Central memory CD8-positive, alpha-beta T cell (primary cell): ENCODE data around the gene HEYL.

Source experiments
- ATAC-seq: fragments of 150-1000 bp; cut with Tn5 transposase; replicated peaks from 2 replicates; pipeline ENCODE4 v1.10.0; 2022; ENCODE audit warnings: mild to moderate bottlenecking, moderate FRiP score, moderate number of reproducible peaks; ENCODE audit not compliant: poor library complexity, severe bottlenecking; ENCODE audit errors: extremely low read depth
- DNase-seq, 2 donors: peaks; one replicate each; pipeline ENCODE4 v3.0.0; 2021; ENCODE audit warnings: low spot score in 2 of 2
- H3K27ac Mint-ChIP-seq: one replicate; pipeline ENCODE4 v1.8.0; 2022; ENCODE audit warnings: low read depth, mild to moderate bottlenecking, moderate library complexity, mixed read lengths
- H3K27me3 Mint-ChIP-seq: one replicate; pipeline ENCODE4 v1.8.0; 2022; ENCODE audit warnings: mixed read lengths
- H3K36me3 Mint-ChIP-seq: one replicate; pipeline ENCODE4 v1.8.0; 2022; ENCODE audit warnings: mild to moderate bottlenecking, moderate library complexity, mixed read lengths; ENCODE audit not compliant: insufficient read depth
- H3K4me1 Mint-ChIP-seq: one replicate; pipeline ENCODE4 v1.8.0; 2022; ENCODE audit warnings: mixed read lengths
- H3K4me3 Mint-ChIP-seq: one replicate; pipeline ENCODE4 v1.8.0; 2022; ENCODE audit warnings: mild to moderate bottlenecking, moderate library complexity, mixed read lengths
- H3K9me3 Mint-ChIP-seq: one replicate; pipeline ENCODE4 v1.8.0; 2022; ENCODE audit warnings: mixed read lengths

Gene HEYL

DNA sequence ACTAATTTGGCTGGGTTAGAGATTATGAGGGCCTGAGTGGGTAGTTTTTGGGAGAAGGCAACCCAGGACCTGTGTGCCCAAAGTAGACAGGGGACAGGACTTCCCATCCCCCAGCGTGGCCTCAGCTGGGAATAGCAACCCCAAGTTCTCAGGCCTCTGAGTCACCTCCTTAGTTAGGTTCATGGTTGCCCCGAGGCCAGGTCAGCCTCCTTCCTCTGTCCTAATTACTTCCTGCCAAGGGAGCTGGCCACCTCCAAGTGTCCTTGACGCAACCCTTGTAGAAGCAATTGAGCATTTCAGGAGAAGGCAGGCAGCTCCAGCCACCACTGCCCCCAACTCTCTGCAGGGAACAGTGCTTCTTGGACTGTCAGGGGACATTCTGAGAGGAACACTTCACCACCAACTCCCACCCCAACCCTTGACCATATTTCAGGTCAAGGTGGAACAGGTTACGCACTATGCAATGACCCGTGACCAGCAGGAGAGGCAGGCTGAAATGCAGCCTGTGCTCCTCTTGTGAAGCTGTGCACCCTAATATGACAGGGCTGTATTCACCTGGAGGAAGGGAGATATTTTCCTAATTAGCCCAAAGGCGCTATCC, 37.6 kb upstream of the HEYL start:
- ATAC-seq (no peak), DNase-seq (no peak)
- Mint-ChIP-seq H3K36me3 (peaks cover 1% of the 10 kb centered on the region), H3K4me3 (no peak overlapping the region), H3K27ac (no peak overlapping the region), H3K27me3 (peaks cover 20% of the 10 kb centered on the region), H3K4me1 (no peaks in the 10 kb centered on the region), H3K9me3 (no peaks in the 10 kb centered on the region)

- ATAC-seq: no peak
- Mint-ChIP-seq H3K27me3 (peaks cover 31% of the 10 kb centered on the region), H3K27ac (no peak overlapping the region), H3K9me3 (no peaks in the 10 kb centered on the region), H3K4me3 (no peak overlapping the region), H3K4me1 (no peaks in the 10 kb centered on the region), H3K36me3 (peaks cover 1% of the 10 kb centered on the region)
- no peak for DNase-seq
Measured at GRCh38 chr1:39675220-39675619, 35.8 kb upstream of the HEYL start.

- ATAC-seq (no peak), DNase-seq (no peak)
- no peaks in the 10 kb centered on the region for H3K4me1 Mint-ChIP-seq
- peaks cover 47% of the 10 kb centered on the region for H3K27me3 Mint-ChIP-seq
- no peak overlapping the region for H3K27ac Mint-ChIP-seq
- peaks cover 1% of the 10 kb centered on the region for H3K36me3 Mint-ChIP-seq
- no peaks in the 10 kb centered on the region for H3K9me3 Mint-ChIP-seq
- H3K4me3 Mint-ChIP-seq: no peak overlapping the region
Measured at GRCh38 chr1:39673215-39673614, 33.8 kb upstream of the HEYL start.

DNA sequence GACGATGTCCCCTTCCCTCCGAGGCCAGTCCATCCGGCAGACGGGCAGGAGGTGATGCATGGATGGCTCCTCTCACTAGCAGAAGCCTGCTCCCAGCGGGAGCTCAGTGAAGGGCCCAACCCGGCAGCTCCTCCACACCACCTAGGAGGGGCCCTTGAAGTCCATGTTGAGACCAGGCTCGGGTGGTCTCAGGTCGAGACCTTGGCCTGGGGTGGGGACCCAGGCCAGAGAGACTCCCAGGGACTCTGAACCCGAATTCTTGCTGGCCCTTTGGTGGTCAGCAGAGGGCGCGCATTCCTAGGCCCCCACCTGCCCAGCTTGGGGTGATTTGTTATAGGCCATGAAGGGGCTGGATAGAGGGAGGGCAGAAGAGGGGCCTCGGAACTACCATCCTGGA, 33.1 kb upstream of the HEYL start:
- H3K4me1 Mint-ChIP-seq: no peaks in the 10 kb centered on the region
- H3K9me3 Mint-ChIP-seq: no peaks in the 10 kb centered on the region
- no peak overlapping the region for H3K27ac Mint-ChIP-seq
- H3K27me3 Mint-ChIP-seq: peaks cover 51% of the 10 kb centered on the region
- no peak for ATAC-seq
- no peak overlapping the region for H3K4me3 Mint-ChIP-seq
- H3K36me3 Mint-ChIP-seq: peaks cover 1% of the 10 kb centered on the region
- no peak for DNase-seq

GRCh38 chr1:39671793-39672550, 32.5 kb upstream of the HEYL start, which contains the start of gene NT5C1A:
Gene NT5C1A, minus strand, starts transcription at chr1:39672107. Its CDS starts 69 bp downstream, at chr1:39672038.
- Mint-ChIP-seq H3K9me3 (no peaks in the 10 kb centered on the region), H3K27ac (no peak within 1 kb of the TSS), H3K36me3 (no peaks in the 10 kb centered on the region), H3K4me3 (no peak within 1 kb of the TSS), H3K27me3 (peaks cover 51% of the 10 kb centered on the region), H3K4me1 (no peaks in the 10 kb centered on the region)
- DNase-seq (no peak), ATAC-seq (peak; percentile 19)

- no peaks in the 10 kb centered on the region for H3K9me3 Mint-ChIP-seq
- no peak for DNase-seq
- H3K27me3 Mint-ChIP-seq: peaks cover 51% of the 10 kb centered on the region
- no peaks in the 10 kb centered on the region for H3K36me3 Mint-ChIP-seq
- no peak overlapping the region for H3K27ac Mint-ChIP-seq
- no peak overlapping the region for H3K4me3 Mint-ChIP-seq
- H3K4me1 Mint-ChIP-seq: no peaks in the 10 kb centered on the region
- no peak for ATAC-seq
Measured at GRCh38 chr1:39671433-39671792, 32.0 kb upstream of the HEYL start.

DNA sequence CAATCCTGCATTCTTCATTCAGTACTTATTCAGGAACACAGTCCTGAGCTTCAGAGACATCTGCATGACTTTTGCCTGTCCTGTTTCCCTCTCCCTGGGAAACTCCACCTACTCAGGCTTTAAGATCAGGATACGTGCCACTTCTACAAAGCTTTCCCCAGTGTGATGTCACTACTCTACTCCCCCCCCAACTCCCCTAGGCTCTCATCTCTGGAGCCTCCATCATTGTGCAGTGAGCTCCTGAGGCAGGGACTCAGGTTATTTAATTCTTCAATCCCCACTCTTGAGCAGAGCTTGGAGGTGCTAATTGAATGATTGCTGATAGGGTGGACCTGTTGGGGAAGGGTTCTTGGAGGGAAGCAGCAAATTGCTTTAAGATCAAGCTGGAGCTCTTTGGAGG, 31.2 kb upstream of the HEYL start:
- H3K27ac Mint-ChIP-seq: no peak overlapping the region
- H3K4me1 Mint-ChIP-seq: no peaks in the 10 kb centered on the region
- DNase-seq (no peak), ATAC-seq (no peak)
- peaks cover 51% of the 10 kb centered on the region for H3K27me3 Mint-ChIP-seq
- no peak overlapping the region for H3K4me3 Mint-ChIP-seq
- H3K9me3 Mint-ChIP-seq: no peaks in the 10 kb centered on the region
- H3K36me3 Mint-ChIP-seq: no peaks in the 10 kb centered on the region

DNA sequence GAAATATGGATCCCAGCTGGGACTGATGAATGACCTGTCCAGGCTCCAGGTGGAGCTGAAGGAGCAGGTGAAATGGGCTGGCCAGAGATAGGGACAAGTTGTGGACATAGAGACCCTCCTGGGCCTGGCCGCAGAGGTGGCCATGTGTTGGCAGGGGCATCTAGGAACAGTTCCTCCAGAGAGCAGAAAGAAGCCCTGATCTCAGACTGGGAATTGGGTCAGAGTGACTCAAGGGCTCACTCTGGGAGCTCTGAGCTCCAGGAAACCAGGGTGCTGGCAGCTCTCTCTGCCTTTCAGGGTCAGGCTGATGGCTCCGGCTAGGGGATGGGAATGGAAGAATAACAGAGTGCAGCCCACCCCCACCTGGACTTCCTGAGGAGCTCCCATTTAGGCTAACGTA, 29.5 kb upstream of the HEYL start:
- Mint-ChIP-seq H3K27ac (no peak overlapping the region), H3K4me1 (no peaks in the 10 kb centered on the region), H3K36me3 (no peaks in the 10 kb centered on the region), H3K27me3 (peaks cover 46% of the 10 kb centered on the region), H3K9me3 (no peaks in the 10 kb centered on the region), H3K4me3 (no peak overlapping the region)
- no peak for DNase-seq
- no peak for ATAC-seq

- Mint-ChIP-seq H3K27ac (no peak overlapping the region), H3K36me3 (no peaks in the 10 kb centered on the region)
Measured at GRCh38 chr1:39668111-39668510, 28.7 kb upstream of the HEYL start.

DNA sequence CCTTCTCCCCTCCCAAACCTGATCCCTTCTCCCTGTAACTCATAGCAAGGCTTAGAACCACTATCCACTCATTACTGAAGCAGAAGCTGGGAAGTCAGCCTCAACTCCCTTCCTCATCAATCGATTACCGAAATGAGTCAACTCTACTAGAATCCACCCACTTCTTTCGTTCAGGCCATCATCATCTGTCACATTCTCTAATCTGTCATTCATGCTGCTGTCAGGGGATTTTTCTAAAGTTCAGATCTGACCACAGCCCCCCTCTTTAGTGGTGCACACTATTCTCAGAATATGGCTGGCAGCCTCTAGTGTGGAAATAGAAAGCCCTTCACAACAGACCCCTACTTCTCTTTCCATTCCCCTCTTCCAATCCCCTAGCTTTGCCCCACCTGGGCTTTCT, 27.3 kb upstream of the HEYL start:
- Mint-ChIP-seq H3K9me3 (no peaks in the 10 kb centered on the region), H3K27ac (no peak overlapping the region), H3K36me3 (no peaks in the 10 kb centered on the region), H3K27me3 (peaks cover 30% of the 10 kb centered on the region), H3K4me3 (no peak overlapping the region), H3K4me1 (no peaks in the 10 kb centered on the region)
- ATAC-seq (no peak), DNase-seq (no peak)

More at GRCh38 chr1:39668111-39668510, 28.7 kb upstream of the HEYL start:
- H3K27me3 Mint-ChIP-seq: peaks cover 38% of the 10 kb centered on the region
- ATAC-seq (no peak), DNase-seq (no peak)
- H3K4me1 Mint-ChIP-seq: no peaks in the 10 kb centered on the region
- H3K4me3 Mint-ChIP-seq: no peak overlapping the region
- no peaks in the 10 kb centered on the region for H3K9me3 Mint-ChIP-seq

DNA sequence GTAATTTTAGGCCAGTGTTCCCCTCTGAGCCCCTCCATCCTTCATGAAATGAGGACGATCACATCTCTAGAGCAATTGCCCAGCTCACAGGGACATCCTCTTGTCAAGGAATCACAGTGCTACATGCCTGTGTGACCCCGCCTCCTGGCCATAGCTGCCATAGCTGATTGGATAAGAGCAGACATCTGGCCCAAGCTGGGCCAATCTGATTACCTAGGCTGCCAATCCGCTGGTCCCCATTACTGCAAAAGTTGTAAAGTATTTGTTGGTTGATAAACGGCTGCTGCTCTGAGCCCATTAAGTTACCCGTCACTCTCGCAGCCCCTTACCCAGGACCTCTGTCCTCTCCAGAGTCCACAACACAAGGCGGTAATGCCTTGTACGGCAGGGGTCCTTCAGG, 24.1 kb upstream of the HEYL start:
- ATAC-seq: no peak

DNA sequence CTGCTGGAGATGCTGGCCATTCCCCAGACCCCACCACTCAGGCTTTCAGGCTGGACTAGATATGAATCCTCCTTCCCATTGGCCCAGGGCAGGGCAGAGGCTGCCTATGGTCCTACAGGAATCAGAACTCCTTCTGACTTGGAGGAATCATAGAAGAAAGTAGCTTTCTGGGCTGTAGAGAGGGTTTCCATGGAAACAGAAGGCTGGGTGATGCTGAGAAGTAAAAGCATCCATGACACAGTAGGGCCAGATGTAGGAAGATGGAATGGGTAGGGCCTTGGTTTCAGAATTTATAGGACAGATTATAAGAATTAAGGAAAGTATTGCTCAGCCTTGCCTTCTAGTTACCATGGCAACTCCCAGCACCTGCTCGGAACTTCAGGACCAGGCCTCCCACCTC, 23.4 kb upstream of the HEYL start:
- Mint-ChIP-seq H3K4me1 (peaks cover 4% of the 10 kb centered on the region), H3K27me3 (peaks cover under 1% of the 10 kb centered on the region), H3K27ac (no peak overlapping the region), H3K9me3 (no peaks in the 10 kb centered on the region), H3K4me3 (no peak overlapping the region), H3K36me3 (no peaks in the 10 kb centered on the region)
- ATAC-seq: no peak
- DNase-seq: no peak

More for the DNA sequence above, 24.1 kb upstream of the HEYL start:
- Mint-ChIP-seq H3K4me3 (no peak overlapping the region), H3K4me1 (no peaks in the 10 kb centered on the region), H3K27me3 (peaks cover 7% of the 10 kb centered on the region), H3K9me3 (no peaks in the 10 kb centered on the region), H3K36me3 (no peaks in the 10 kb centered on the region), H3K27ac (no peak overlapping the region)
- no peak for DNase-seq

DNA sequence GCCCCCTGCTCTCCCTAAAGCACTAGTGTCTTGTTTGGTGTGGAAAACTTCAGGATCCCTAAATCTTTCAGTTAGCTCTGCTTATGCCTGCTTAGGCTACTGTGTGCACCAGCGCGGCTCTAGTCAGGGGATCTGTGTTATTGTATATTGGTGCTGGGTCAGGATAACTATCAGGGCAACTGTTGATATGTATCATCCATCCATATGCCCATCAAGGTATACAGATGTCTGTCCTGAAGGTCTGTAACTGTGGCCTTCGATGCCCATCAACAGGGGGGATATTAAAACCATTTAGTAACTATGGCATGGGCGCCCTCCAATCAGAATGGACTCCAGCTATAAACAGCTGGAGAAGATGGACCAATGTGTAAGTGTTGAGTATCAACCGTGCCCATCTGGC, 20.1 kb upstream of the HEYL start:
- no peaks in the 10 kb centered on the region for H3K27me3 Mint-ChIP-seq

More for the DNA sequence above, 20.1 kb upstream of the HEYL start:
- Mint-ChIP-seq H3K9me3 (no peaks in the 10 kb centered on the region), H3K4me3 (no peak overlapping the region), H3K4me1 (peaks cover 7% of the 10 kb centered on the region), H3K36me3 (no peaks in the 10 kb centered on the region), H3K27ac (no peak overlapping the region)
- DNase-seq (no peak), ATAC-seq (no peak)
